Kidney epithelial cell (primary cell): ENCODE measurements around the gene SDHB. TPM values are rescaled to one million over a fixed set of nuclear protein-coding genes. Genes with fewer than 3 reads are reported as not detected.
A peak's percentile ranks its signal among the peaks of the same experiment; 100 is the strongest.

Experiments
- DNase-seq: peaks from one replicate; pipeline ENCODE4 v3.0.0-alpha.2; 2010; ENCODE audit warnings: low read depth
- H3K27me3 ChIP-seq: 2 replicates; pipeline ENCODE4 v1.6.0; 2011; ENCODE audit warnings: low read length; ENCODE audit not compliant: control insufficient read depth, insufficient read depth
- H3K36me3 ChIP-seq: 2 replicates; pipeline ENCODE4 v1.5.1; 2011; ENCODE audit warnings: low read length; ENCODE audit not compliant: control insufficient read depth, insufficient read depth
- H3K4me3 ChIP-seq: 2 replicates; pipeline ENCODE4 v1.5.1; 2011; ENCODE audit warnings: low read depth, mild to moderate bottlenecking, control low read depth, low read length
- total RNA-seq: library from RNA; depleted of rRNA; stranded (reverse); fragments of >200 nt; gene quantifications from 2 replicates; pipeline ENCODE4 v1.2.3, GENCODE V29; 2015
- TF ChIP-seq, protein P1 (sequence below): IDR thresholded peaks from 2 replicates; pipeline ENCODE4 v1.5.1; 2011; ENCODE audit warnings: mild to moderate bottlenecking, moderate library complexity, low read length, control low read depth, inconsistent platforms; ENCODE audit not compliant: insufficient read depth, poor library complexity, severe bottlenecking

SDHB gene
- total RNA-seq, 1 donor from 2014 or later, result 122 TPM

DNA sequence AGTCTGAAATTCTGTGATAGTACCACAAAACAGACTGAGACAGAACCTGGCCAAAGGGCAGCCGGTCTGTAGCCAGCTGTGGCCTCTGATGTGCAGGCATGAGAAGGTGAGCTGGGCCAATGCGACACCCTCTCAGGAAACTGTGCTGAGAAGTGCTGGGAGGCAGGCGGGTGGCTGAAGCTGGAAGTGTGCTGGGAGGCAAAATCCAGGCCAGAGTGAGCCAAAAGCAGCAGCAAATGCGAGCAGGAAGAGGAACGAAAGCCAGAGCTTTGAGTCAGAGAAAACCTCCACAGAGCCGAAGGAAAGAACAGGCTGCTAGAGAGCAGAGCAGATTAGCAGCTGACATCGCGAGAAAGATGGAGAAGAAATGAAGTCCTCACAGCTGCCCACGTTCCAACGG, 31.9 kb downstream of the SDHB start:
- no peak for DNase-seq
- Histone ChIP-seq H3K4me3 (no peak overlapping the region), H3K27me3 (no peaks in the 10 kb centered on the region), H3K36me3 (peaks cover 7% of the 10 kb centered on the region)
- TF ChIP-seq, protein P1, sequence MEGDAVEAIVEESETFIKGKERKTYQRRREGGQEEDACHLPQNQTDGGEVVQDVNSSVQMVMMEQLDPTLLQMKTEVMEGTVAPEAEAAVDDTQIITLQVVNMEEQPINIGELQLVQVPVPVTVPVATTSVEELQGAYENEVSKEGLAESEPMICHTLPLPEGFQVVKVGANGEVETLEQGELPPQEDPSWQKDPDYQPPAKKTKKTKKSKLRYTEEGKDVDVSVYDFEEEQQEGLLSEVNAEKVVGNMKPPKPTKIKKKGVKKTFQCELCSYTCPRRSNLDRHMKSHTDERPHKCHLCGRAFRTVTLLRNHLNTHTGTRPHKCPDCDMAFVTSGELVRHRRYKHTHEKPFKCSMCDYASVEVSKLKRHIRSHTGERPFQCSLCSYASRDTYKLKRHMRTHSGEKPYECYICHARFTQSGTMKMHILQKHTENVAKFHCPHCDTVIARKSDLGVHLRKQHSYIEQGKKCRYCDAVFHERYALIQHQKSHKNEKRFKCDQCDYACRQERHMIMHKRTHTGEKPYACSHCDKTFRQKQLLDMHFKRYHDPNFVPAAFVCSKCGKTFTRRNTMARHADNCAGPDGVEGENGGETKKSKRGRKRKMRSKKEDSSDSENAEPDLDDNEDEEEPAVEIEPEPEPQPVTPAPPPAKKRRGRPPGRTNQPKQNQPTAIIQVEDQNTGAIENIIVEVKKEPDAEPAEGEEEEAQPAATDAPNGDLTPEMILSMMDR, result no peak

DNA sequence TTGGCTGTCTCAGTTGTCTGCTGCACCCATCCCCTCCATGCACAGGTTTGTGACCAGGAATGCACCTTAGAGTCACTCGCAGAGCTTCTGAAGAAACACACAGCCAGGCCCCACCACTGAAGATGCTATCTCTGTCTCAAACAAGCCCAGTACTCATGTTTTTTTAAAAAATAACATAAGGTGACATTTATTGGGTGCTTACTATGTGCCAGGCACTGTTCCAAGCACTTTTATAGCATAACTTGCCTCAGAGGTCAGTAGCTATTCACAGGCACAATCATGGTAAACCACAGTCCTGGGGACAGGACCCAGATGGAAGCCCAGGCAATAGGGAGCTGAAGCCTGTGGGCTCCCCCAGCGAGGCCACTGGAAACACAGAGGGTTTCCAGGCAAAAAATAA, 33.3 kb downstream of the SDHB start:
- TF ChIP-seq, protein P1, result no peak
- no peaks in the 10 kb centered on the region for H3K27me3 ChIP-seq
- no peak for DNase-seq
- no peak overlapping the region for H3K4me3 ChIP-seq
- peaks cover 5% of the 10 kb centered on the region for H3K36me3 ChIP-seq

DNA sequence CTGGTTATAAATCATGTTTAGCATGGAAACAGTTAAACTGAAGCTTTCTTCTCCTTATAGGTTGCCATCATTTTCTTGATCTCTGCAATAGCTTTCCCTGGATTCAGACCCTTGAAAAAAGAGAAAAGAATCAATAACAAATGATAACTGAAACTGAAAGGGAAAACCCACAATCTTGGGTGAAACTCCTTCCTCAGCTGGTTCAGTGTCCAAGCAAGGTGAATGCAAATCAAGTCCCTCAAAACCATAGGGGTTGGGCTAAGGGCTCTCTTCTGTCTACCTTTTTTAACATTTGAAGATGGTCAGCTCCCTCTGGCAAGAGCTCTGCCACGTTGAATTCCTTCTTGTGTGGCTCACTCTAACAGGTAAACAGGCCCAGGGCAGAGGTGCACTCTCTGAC, 35.0 kb downstream of the SDHB start:
- no peak overlapping the region for H3K4me3 ChIP-seq
- DNase-seq, result no peak
- TF ChIP-seq, protein P1, result no peak
- H3K36me3 ChIP-seq, result peaks cover 5% of the 10 kb centered on the region
- no peaks in the 10 kb centered on the region for H3K27me3 ChIP-seq

DNA sequence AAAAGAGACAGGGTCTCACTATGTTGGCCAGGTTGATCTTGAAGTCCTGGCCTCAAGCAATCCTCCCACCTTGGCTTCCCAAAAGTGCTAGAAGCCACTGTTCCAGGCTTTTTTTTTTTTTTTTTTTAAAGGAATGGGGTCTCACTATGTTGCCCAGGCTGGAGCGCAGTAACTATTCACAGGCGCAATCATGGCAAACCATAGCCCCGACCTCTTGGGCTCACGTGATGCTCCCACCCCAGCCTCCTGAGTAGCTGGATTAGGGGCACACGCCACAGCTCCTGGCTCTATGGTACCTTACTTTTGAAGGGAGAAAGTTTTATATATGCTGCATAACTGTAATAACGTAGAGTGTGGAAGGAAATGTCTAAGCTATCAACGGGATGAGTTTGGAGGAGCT, 36.4 kb downstream of the SDHB start:
- TF ChIP-seq, protein P1, result no peak
- Histone ChIP-seq H3K36me3 (peaks cover 5% of the 10 kb centered on the region), H3K4me3 (no peak overlapping the region), H3K27me3 (no peaks in the 10 kb centered on the region)
- DNase-seq, result no peak

DNA sequence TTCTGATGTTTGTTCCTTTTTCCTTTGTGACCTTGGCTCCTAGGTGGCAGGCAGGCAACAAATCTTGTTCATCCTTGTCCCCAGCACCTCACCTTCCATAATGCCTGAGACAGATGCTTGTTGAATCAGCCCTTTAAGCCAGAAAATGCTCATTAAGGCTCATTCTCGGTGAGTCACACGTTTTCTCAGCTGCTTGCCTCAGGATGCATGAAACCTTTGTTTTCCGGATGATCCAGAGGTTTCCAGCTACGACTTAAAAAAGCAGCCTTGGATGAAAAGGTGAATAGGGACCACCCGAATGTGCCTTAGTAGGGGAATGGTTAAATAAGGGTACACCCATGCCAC, 37.5 kb downstream of the SDHB start:
- H3K36me3 ChIP-seq, result peaks cover 3% of the 10 kb centered on the region
- H3K4me3 ChIP-seq, result no peak overlapping the region
- TF ChIP-seq, protein P1, result no peak
- DNase-seq, result peak; percentile 71
- H3K27me3 ChIP-seq, result no peaks in the 10 kb centered on the region

DNA sequence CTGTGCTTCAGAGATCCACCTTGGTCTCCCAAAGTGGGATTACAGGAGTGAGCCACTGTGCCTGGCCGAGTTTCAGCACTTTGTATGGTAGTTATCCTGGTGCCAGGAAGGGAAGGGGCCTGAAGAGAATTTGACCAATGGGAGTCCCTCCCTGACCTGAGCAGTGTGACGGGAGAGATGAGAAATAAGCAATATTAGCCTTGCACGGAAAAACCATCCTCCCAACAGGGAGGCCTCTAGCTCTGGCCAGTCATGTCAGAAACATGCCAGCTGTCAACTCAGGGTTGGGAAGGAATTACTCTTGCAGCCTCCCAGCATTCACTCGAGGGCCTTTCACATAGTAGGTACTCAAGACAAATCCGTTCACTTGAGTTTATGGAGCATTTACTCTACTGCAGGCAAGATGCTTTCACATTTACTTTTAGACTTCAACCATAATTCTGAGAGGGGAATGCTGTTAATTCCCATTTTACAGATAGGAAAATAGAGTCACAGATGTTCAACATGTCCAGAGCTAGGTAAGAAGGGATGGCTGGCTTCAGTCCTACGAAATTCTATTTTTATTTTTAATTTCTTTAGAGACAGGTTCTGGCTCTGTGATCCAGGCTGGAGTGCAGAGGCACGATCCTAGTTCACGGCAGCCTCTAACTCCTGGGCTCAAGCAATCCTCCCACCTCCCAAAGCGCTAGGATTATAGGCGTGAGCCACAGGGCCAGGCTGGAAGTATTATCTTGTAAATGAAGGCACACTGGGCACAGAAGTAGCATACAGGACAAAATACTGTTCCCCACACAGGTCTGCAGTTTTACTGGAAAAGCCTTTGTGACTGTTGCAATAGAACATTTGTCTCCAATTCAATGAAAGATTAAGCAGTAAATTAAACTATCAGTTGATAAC, 38.9 kb downstream of the SDHB start:
- no peak overlapping the region for H3K4me3 ChIP-seq
- no peaks in the 10 kb centered on the region for H3K27me3 ChIP-seq
- no peak for DNase-seq
- peaks cover under 1% of the 10 kb centered on the region for H3K36me3 ChIP-seq
- TF ChIP-seq, protein P1, result no peak
